Left colon (tissue), 2 donors: ENCODE results near the gene XXYLT1. TPM values are rescaled to one million over a fixed set of nuclear protein-coding genes. Genes with fewer than 3 reads are reported as not detected.

ENCODE experiments used
- ATAC-seq: fragments of 200-7000 bp; cut with Tn5 transposase; one replicate; pipeline ENCODE4 v1.9.1; 2020; ENCODE audit warnings: mild to moderate bottlenecking, moderate library complexity
- DNase-seq, 2 donors: peaks; one replicate each; pipeline ENCODE4 v3.0.0-alpha.2; 2020
- intact Hi-C, 2 donors: fragments of 100-400 bp; cut with DNase I in 1 of 2; cut with micrococcal nuclease in 1 of 2; formaldehyde crosslinking; loops; one replicate each; pipeline versions ENCODE4 v1.11.2 to v1.14.0; 2022; cut with DNase I, micrococcal nuclease
- total RNA-seq, 2 donors: library from RNA; stranded (reverse); fragmentation: NEBNext Ultra II Directional; extraction: Animal tissue kit (Norgen Biotek cat#: 25700); gene quantifications; one replicate each; pipeline ENCODE4 v1.2.1, GENCODE V29; 2021
- donor health status: DM: no; HTN: no; CAD: no.
- donor health status: DM: yes; HTN: yes; CAD: no.

Gene XXYLT1
- total RNA-seq, 2 donors from 2014 or later, result 8.0 to 13.5 TPM

DNA sequence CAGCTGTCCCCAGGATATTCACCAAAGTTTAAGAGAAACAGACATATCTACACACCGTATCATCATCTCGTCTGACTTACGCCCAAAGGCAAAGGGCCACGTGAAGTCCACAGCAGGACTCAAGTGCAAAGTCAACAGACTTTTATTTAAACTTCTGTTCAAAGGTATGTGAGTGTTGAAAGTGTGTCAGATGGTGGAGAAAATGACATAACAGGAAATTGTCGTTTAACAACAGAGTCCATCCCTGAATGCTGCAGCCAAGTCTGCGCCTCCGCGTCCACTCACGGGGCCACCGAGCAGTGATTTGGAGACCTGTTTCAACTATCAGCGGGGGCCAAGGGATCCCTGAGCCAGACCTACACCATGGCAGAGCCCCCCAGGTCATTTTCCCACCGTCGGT, 165.6 kb downstream of the XXYLT1 start:
- DNase-seq (peak in 1 of 2 donors; percentile 47), ATAC-seq (peak; percentile 72)
- intact Hi-C loops, result loop anchor here (5.0 kb wide), 1 partner anchor 423 kb away; no protein-coding TSS in a partner anchor

DNA sequence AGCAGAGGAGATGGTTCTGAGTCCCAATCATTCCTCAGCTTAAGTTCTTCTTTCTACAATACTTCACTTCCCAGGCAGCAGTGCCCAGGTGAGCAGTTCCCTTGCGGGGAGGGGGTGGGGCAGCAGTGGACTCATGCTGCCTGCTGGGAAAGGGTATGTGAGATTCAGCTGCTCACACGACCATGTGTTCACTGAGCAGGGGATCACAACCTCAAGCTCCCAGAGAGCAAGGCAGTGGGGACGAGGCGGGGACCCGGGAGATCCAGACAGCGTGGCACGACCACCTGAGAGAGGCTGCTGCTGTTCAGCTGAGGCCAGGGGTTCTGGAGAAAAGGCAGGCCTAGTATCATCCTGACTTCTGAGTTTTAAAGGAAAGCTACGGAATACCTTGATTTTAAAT, 166.6 kb downstream of the XXYLT1 start:
- DNase-seq (no peak), ATAC-seq (no peak)

GRCh38 chr3:195103623-195104022, 167.3 kb downstream of the XXYLT1 start:
- ATAC-seq (no peak), DNase-seq (no peak)
- intact Hi-C loops, result no loop called here

More for the DNA sequence above, 166.6 kb downstream of the XXYLT1 start:
- intact Hi-C loops, result no loop called here

DNA sequence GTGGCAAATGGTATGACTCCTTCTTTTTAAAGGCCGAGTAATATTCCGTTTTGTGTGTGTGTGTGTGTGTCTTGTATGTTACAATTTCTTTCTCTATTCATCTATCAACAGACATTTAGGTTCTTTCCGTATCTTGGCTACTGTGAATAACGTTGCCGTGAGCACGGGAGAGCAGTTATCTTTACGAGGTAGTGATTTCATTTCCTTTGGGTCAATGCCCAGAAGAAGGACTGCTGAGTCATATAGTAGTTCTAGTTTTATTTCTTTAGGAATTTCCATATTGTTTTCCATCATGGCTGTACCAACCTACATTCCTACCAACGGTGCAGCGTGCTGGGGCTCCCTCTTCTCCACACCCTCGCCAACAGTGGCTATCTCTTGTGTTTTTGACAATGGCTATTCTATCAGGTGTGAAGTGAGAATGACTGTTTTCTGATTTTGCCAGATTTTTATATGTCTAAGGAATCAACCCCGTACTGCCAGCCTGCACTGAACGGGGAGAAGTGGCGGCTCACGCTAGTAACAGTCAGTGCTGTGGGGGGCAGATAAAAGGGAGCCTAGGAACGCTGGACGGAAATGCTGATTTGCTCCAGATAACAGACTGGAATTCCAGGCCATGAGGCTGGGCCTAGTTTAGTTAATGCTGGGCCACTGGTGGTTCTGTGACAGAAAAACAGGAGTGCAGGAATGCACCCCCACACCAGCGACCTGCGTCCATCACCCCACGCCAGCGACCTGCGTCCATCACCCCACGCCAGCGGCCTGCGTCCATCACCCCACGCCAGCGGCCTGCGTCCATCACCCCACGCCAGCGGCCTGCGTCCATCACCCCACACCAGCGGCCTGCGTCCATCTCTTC, 168.1 kb downstream of the XXYLT1 start:
- ATAC-seq (peak; percentile 86), DNase-seq (peak in 1 of 2 donors; percentile 57)
- intact Hi-C loops, result no loop called here

- DNase-seq (no peak), ATAC-seq (no peak)
- intact Hi-C loops, result no loop called here
Observed at GRCh38 chr3:195101927-195102608, 168.9 kb downstream of the XXYLT1 start.

- intact Hi-C loops, result no loop called here
- ATAC-seq (no peak), DNase-seq (no peak)
Observed at GRCh38 chr3:195101001-195101583, 169.9 kb downstream of the XXYLT1 start.

GRCh38 chr3:195099951-195100785, 170.8 kb downstream of the XXYLT1 start:
- ATAC-seq, result no peak
- intact Hi-C loops, result no loop called here
- no peak for DNase-seq

- DNase-seq (no peak), ATAC-seq (no peak)
- intact Hi-C loops, result no loop called here
Observed at GRCh38 chr3:195098741-195099525, 172.0 kb downstream of the XXYLT1 start.

DNA sequence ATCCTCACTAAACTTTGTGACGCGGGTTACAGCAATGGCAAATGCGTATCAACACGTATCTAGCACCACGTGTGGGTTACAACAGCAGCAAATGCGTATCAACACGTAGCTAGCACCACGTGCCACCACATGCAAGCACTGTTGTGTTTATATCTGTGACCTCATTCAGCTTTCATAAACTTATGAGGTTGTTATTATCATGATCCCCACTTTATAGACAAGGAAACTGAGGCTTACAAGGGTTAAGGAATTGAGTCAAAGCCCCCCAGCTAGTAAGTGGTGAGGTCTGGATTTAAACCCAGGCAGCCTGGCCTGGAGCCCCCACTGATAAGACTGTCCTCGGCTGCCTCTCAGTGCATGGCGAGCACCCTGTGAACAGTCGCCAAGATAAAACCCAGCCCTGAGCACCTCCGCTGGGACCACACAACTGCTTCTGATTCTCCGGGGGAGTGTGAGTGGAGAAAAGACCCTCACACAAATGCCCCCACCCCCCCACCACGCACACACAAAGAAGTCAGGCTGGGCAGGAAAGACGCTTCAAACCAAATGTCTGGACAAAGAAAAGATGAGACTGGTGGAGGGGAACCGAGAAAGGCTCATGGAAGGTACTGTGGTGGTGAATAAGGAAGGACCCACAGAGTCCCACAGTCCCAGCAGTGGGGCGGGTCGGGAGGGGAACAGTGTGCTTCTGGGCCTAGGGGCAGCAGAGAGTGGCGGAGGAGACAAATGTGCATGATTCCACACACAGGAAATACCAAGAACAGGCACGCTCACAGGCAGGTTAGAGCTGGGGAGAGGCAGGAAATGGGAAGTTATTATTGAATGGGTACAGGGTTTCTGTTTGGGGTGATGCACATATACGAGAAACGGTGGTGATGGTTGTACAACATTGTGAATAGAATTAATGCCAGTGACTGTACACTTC, 173.4 kb downstream of the XXYLT1 start:
- ATAC-seq, result no peak
- intact Hi-C loops, result no loop called here
- DNase-seq, result no peak

DNA sequence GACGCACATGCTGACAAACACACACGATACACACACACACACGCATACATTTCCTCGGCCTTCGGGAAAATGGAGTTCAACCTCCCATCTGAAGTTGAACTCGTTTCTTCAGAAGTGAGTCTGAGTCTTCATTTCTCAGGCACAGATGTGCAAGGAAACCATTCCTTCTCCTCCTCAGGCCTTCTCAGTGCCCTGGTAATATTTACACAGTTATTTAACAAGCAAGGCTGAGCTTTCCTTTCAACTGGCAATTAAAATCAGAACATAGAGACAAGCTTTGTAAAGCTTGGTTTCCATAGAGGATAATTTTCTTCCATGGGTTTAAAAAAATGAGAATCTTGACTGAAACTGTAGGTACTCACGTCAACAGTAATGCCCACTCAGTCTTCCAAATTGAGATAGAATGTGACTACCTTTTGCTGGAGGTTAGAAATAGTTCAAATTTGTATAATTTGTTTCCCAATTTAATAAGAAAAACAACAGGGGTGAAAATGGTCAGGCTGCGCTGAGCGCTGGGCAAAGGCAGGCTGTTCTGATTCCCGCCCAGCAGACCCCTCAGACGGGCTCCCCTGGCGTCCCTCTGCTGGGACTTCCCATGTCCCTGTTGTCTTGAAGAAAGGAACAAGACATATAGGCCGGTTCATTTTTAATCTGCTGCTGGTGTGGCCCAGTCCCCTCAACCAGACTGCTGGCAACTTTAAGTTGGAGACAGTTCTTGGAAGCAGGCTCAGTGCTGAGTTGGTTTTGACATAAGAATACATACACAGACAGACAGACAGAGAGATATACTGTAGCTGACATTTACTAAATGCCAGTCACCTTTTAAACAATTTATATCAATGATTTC, 174.3 kb downstream of the XXYLT1 start:
- peak; percentile 77 for ATAC-seq
- intact Hi-C loops, result no loop called here
- DNase-seq, result no peak

DNA sequence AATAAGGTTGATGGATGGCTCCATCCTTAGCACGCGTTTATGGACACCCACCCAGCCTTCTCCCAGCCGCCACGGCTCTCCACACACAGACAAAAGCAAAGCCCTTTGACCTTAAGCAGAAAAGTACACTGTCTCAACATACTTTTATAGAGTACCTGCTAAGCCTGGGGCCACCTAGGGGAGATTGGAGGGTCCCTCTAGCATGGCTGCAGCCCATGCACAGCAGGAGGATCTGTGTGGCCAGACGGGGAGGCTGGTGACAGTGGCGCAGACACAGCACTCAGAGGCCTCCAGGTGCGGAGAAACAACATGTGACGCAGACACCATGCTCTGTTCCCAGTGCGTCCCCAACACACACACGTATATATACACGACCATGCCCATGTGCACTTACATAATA, 174.9 kb downstream of the XXYLT1 start:
- ATAC-seq (peak; percentile 21), DNase-seq (no peak)
- intact Hi-C loops, result no loop called here

DNA sequence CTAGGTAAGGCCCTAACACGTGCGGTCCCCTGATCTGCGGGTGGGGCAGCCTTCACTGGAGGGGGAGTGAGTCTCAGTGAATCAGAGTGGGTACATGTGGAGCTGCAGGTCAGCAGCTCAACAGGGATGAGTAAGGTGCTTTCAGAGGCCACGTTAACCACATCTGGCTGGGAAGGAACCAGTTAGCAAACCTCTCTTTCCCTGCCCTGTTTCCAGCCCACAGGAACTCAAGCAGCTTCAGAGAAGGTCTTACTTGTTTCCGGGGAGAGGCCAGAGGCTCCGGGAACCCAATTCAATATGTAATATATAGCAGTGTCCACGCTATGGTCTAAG, 175.3 kb downstream of the XXYLT1 start:
- peak; percentile 5 for ATAC-seq
- no peak for DNase-seq
- intact Hi-C loops, result no loop called here

GRCh38 chr3:195095035-195095703, 175.8 kb downstream of the XXYLT1 start:
- ATAC-seq (peak; percentile 13), DNase-seq (no peak)
- intact Hi-C loops, result no loop called here

DNA sequence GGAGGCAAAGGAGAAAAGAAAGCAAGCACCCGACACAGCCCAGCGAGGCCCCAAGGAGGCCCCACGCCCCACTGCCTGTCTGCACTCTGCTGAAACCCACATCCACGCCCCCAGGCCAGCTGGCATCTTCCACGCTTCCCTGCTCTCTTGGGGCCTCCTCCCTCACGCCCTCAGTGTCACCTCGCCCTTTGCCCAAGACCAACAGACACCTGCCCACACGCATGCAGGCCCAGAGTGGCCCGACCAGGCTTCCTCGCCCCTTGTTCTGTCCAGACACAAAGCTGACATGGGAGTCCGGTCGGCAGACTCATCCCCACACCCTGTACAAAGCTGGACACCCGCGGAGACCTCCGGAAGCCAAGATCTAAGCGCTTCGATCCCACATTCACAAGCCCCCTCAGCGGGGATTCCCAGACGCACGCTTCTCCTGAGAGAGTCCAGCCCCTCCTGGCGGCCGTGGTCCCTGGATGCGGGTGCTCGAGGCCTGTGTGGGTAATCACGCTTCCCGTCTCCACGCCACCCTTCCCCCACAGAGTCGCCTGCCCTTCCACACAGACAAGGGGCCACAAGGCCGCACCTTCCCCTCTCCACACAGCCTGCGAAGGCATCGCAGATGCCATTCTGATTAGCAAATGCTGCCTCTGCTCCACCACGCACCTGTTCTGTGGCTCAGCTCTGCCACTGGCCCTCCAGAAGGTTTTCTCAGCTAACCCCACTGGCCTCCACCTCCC, 176.6 kb downstream of the XXYLT1 start:
- DNase-seq, result peak in 1 of 2 donors; percentile 47
- peak; percentile 32 for ATAC-seq
- intact Hi-C loops, result no loop called here

GRCh38 chr3:195093731-195094130, 177.2 kb downstream of the XXYLT1 start:
- intact Hi-C loops, result no loop called here
- ATAC-seq (no peak), DNase-seq (no peak)
